ENCODE measurements around the gene LTO1.

DNA sequence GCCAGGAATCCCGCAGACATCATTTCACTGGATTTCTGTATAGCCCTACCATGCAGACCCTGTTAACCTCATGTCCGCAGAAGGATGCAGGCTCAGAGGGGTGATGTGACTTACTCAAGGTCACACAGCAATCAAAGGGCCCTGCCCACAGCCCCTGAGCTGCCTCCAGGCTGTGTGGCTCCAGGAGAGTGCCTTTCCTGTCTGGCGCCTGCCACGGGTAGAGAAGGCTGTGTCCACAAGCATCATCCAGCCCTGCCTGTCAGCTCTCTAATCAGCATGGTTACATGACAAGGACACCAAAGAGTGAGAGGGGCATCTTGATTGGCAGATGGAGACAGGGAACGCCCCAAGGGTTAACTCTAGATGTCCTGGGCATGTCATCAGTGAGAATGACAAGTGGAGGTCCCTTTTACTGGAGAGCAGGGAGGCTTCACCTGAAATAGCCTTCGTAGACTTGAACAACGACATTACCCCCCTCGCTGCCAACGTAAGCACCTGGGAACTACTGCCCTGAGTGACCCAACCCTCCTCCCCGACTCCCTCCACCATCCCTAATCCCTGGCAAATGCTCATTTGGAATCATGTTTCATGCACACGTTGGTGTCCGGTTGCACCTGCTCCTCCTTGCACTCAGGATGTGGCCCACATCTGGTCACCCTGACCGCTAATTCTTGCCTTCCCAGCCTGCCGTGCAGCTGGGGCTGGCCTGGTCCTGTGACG lies 21.8 kb upstream of the LTO1 start:
- TF ChIP-seq, protein P1, sequence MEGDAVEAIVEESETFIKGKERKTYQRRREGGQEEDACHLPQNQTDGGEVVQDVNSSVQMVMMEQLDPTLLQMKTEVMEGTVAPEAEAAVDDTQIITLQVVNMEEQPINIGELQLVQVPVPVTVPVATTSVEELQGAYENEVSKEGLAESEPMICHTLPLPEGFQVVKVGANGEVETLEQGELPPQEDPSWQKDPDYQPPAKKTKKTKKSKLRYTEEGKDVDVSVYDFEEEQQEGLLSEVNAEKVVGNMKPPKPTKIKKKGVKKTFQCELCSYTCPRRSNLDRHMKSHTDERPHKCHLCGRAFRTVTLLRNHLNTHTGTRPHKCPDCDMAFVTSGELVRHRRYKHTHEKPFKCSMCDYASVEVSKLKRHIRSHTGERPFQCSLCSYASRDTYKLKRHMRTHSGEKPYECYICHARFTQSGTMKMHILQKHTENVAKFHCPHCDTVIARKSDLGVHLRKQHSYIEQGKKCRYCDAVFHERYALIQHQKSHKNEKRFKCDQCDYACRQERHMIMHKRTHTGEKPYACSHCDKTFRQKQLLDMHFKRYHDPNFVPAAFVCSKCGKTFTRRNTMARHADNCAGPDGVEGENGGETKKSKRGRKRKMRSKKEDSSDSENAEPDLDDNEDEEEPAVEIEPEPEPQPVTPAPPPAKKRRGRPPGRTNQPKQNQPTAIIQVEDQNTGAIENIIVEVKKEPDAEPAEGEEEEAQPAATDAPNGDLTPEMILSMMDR (IDR thresholded peaks at IDR 0.05) = no peak
- TF ChIP-seq EP300 (IDR thresholded peaks at IDR 0.05) = no peak
- no peak for TF ChIP-seq POLR2A (IDR thresholded peaks at IDR 0.05; ENCODE audit: low read depth)
- TF ChIP-seq POLR2AphosphoS5 (IDR thresholded peaks at IDR 0.05) = no peak
